HepG2 (cell line): Measurements from ENCODE around the gene THRB. TPM values are rescaled to one million over a fixed set of nuclear protein-coding genes. Genes with fewer than 3 reads are reported as not detected.

Experiments
- CCDC6 ChIP-seq: sonication (generic); formaldehyde crosslinking; IDR thresholded peaks from 2 replicates; pipeline ENCODE4 v1.8.1; 2022; ENCODE audit warnings: mild to moderate bottlenecking, missing genetic modification reagents, moderate library complexity
- DMAP1 ChIP-seq: IDR thresholded peaks from 2 replicates; pipeline ENCODE4 v1.6.1; 2016
- ERF ChIP-seq: IDR thresholded peaks from 2 replicates; pipeline ENCODE4 v1.6.1; 2018; ENCODE audit warnings: missing biosample characterization, missing genetic modification reagents
- HNF4A ChIP-seq: sonication (generic); formaldehyde crosslinking; IDR thresholded peaks from 2 replicates; pipeline ENCODE4 v1.4.0; 2020; ENCODE audit warnings: missing genetic modification reagents
- KAT7 ChIP-seq: IDR thresholded peaks from 2 replicates; pipeline ENCODE4 v1.6.1; 2018; ENCODE audit warnings: borderline replicate concordance, missing compliant biosample characterization
- MLLT10 ChIP-seq: sonication (generic); formaldehyde crosslinking; IDR thresholded peaks from 2 replicates; pipeline ENCODE4 v1.4.0; 2020; ENCODE audit warnings: missing genetic modification reagents
- PPARG ChIP-seq: conservative IDR thresholded peaks from 2 replicates; pipeline ENCODE4 v1.6.1; 2016; ENCODE audit warnings: missing biosample characterization, missing genetic modification reagents
- RBAK ChIP-seq: sonication (generic); formaldehyde crosslinking; IDR thresholded peaks from 2 replicates; pipeline ENCODE4 v1.5.1; 2020; ENCODE audit warnings: mild to moderate bottlenecking, missing genetic modification reagents
- SYNCRIP ChIP-seq: fragments of 200-400 bp; formaldehyde crosslinking; IDR thresholded peaks from 2 replicates; pipeline ENCODE4 v1.6.1; 2018; ENCODE audit warnings: mild to moderate bottlenecking, low read depth, low read length; ENCODE audit not compliant: insufficient read depth
- TCF12 ChIP-seq, 2 experiments: fragments of 450-650 bp in 1 of 2; sonication (generic) in 1 of 2; formaldehyde crosslinking in 1 of 2; IDR thresholded peaks; 2 replicates each; pipeline versions ENCODE4 v1.6.1 to v1.8.0; 2017 to 2022; ENCODE audit warnings: antibody characterized with exemption in 1 of 2, mild to moderate bottlenecking in 1 of 2, missing genetic modification reagents in 1 of 2, moderate library complexity in 1 of 2
- ZFP1 ChIP-seq: IDR thresholded peaks from 2 replicates; pipeline ENCODE4 v1.6.1; 2016
- ZFP36 ChIP-seq: fragments of 150-350 bp; IDR thresholded peaks from 2 replicates; pipeline ENCODE4 v1.6.1; 2018; ENCODE audit warnings: borderline replicate concordance, low read length, low read depth; ENCODE audit not compliant: partially characterized antibody
- ZNF615 ChIP-seq: sonication (generic); formaldehyde crosslinking; IDR thresholded peaks from 2 replicates; pipeline ENCODE4 v1.5.0; 2020; ENCODE audit warnings: mild to moderate bottlenecking, missing genetic modification reagents, borderline replicate concordance
- ZNF7 ChIP-seq: IDR thresholded peaks from 2 replicates; pipeline ENCODE4 v1.6.1; 2016; ENCODE audit warnings: missing biosample characterization, missing genetic modification reagents
- ZNF746 ChIP-seq: sonication (generic); formaldehyde crosslinking; IDR thresholded peaks from 2 replicates; pipeline ENCODE4 v1.8.0; 2022; ENCODE audit warnings: mild to moderate bottlenecking, missing genetic modification reagents
- ZNF776 ChIP-seq: sonication (generic); formaldehyde crosslinking; IDR thresholded peaks from 2 replicates; pipeline ENCODE4 v1.4.0; 2020; ENCODE audit warnings: mild to moderate bottlenecking, missing genetic modification reagents
- ZNF879 ChIP-seq: sonication (generic); formaldehyde crosslinking; IDR thresholded peaks from 2 replicates; pipeline ENCODE4 v1.8.1; 2023; ENCODE audit warnings: missing genetic modification reagents
- polyA plus RNA-seq, 8 experiments: library from polyadenylated mRNA; depleted of rRNA in 3 of 8; stranded (reverse) in 7 of 8; unstranded in 1 of 8; fragments of >200 nt; fragmentation: Illumina TruSeq in 4 of 8; extraction: Trizol in 4 of 8; gene quantifications; 2 replicates each; pipeline versions ENCODE4 v1.2.1 to v1.2.3, GENCODE V29; 2011 to 2016; ENCODE audit warnings: low read depth in 4 of 8, missing spikeins in 1 of 8, mixed read lengths in 1 of 8; ENCODE audit not compliant: insufficient read depth in 1 of 8
- total RNA-seq, 5 experiments: library from RNA; depleted of rRNA; stranded (reverse); fragments of >200 nt; fragmentation: Illumina TruSeq; extraction: Trizol; gene quantifications; 2 replicates each; pipeline ENCODE4 v1.2.3, GENCODE V29; 2016; ENCODE audit warnings: low read depth in 1 of 5
- TF ChIP-seq, protein P1 (sequence below): sonication (generic); formaldehyde crosslinking; IDR thresholded peaks from 2 replicates; pipeline ENCODE4 v1.4.0; 2020; ENCODE audit warnings: missing genetic modification reagents
- TF ChIP-seq, protein P2 (sequence below): sonication (generic); formaldehyde crosslinking; IDR thresholded peaks from 2 replicates; pipeline ENCODE4 v1.4.0; 2020; ENCODE audit warnings: missing genetic modification reagents, borderline replicate concordance
- TF ChIP-seq, protein P3 (sequence below): IDR thresholded peaks from 2 replicates; pipeline ENCODE4 v1.6.1; 2012; ENCODE audit warnings: low read depth, low read length, improper control_type of control experiment
- TF ChIP-seq, protein P4 (sequence below): sonication (generic); formaldehyde crosslinking; conservative IDR thresholded peaks from 2 replicates; pipeline ENCODE4 v1.8.0; 2022; ENCODE audit warnings: missing genetic modification reagents

The THRB gene
- total and polyA plus RNA-seq, 2 of the 13 experiments (the other 11 are each of a cell fraction or from before 2014, with no cell fraction given): 4.7 to 22.7 TPM

DNA sequence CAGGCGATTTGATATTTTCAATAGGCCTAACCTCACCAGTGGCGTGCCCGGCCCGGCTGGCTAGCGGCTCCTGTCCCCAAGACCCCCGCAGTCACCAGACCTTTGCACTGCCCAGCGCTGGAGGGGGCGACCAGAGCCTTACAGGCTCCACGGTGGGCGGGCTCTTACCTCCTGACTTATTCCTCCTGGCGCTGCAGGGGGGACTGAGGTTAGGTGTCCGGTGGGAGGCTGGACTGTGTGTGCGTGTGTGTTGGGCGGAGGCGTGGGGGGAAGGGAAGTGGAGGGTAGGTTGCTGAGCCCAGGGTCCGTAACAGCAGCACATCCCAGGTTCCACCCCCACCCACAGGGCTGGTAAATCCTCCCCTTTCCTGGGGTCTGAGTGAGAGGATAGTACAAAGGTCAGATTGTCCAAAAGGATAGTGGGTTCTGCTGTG lies 27.5 kb upstream of the THRB start (continued):
- TF ChIP-seq, protein P1, sequence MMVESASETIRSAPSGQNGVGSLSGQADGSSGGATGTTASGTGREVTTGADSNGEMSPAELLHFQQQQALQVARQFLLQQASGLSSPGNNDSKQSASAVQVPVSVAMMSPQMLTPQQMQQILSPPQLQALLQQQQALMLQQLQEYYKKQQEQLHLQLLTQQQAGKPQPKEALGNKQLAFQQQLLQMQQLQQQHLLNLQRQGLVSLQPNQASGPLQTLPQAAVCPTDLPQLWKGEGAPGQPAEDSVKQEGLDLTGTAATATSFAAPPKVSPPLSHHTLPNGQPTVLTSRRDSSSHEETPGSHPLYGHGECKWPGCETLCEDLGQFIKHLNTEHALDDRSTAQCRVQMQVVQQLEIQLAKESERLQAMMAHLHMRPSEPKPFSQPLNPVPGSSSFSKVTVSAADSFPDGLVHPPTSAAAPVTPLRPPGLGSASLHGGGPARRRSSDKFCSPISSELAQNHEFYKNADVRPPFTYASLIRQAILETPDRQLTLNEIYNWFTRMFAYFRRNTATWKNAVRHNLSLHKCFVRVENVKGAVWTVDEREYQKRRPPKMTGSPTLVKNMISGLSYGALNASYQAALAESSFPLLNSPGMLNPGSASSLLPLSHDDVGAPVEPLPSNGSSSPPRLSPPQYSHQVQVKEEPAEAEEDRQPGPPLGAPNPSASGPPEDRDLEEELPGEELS (CRISPR knock-in tag): peak; percentile 69
- peak; percentile 14; the same call in 1 of the 2 replicates for TF ChIP-seq ZNF776
- no peak for TF ChIP-seq KAT7
- TF ChIP-seq ZNF615 (CRISPR knock-in tag): no peak
- no peak; the same call in 1 of the 2 replicates for TF ChIP-seq RBAK (CRISPR knock-in tag)
- TF ChIP-seq, protein P2, sequence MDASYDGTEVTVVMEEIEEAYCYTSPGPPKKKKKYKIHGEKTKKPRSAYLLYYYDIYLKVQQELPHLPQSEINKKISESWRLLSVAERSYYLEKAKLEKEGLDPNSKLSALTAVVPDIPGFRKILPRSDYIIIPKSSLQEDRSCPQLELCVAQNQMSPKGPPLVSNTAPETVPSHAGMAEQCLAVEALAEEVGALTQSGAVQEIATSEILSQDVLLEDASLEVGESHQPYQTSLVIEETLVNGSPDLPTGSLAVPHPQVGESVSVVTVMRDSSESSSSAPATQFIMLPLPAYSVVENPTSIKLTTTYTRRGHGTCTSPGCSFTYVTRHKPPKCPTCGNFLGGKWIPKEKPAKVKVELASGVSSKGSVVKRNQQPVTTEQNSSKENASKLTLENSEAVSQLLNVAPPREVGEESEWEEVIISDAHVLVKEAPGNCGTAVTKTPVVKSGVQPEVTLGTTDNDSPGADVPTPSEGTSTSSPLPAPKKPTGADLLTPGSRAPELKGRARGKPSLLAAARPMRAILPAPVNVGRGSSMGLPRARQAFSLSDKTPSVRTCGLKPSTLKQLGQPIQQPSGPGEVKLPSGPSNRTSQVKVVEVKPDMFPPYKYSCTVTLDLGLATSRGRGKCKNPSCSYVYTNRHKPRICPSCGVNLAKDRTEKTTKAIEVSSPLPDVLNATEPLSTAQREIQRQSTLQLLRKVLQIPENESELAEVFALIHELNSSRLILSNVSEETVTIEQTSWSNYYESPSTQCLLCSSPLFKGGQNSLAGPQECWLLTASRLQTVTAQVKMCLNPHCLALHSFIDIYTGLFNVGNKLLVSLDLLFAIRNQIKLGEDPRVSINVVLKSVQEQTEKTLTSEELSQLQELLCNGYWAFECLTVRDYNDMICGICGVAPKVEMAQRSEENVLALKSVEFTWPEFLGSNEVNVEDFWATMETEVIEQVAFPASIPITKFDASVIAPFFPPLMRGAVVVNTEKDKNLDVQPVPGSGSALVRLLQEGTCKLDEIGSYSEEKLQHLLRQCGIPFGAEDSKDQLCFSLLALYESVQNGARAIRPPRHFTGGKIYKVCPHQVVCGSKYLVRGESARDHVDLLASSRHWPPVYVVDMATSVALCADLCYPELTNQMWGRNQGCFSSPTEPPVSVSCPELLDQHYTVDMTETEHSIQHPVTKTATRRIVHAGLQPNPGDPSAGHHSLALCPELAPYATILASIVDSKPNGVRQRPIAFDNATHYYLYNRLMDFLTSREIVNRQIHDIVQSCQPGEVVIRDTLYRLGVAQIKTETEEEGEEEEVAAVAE: no peak
- TF ChIP-seq HNF4A (CRISPR knock-in tag): peak; percentile 87
- no peak for TF ChIP-seq ZNF7 (CRISPR knock-in tag)
- TF ChIP-seq ZNF746: peak; percentile 16; the same call in 1 of the 2 replicates
- no peak for TF ChIP-seq TCF12 (IDR thresholded peaks at IDR 0.05)
- TF ChIP-seq TCF12 (CRISPR knock-in tag; IDR thresholded peaks at IDR 0.05): no peak
- TF ChIP-seq ZFP1 (CRISPR knock-in tag): no peak
- peak; percentile 54; the same call in 1 of the 2 replicates for TF ChIP-seq ERF (CRISPR knock-in tag)
- no peak for TF ChIP-seq PPARG (CRISPR knock-in tag)
- TF ChIP-seq DMAP1: peak; percentile 17; the same call in 1 of the 2 replicates
- TF ChIP-seq, protein P3, sequence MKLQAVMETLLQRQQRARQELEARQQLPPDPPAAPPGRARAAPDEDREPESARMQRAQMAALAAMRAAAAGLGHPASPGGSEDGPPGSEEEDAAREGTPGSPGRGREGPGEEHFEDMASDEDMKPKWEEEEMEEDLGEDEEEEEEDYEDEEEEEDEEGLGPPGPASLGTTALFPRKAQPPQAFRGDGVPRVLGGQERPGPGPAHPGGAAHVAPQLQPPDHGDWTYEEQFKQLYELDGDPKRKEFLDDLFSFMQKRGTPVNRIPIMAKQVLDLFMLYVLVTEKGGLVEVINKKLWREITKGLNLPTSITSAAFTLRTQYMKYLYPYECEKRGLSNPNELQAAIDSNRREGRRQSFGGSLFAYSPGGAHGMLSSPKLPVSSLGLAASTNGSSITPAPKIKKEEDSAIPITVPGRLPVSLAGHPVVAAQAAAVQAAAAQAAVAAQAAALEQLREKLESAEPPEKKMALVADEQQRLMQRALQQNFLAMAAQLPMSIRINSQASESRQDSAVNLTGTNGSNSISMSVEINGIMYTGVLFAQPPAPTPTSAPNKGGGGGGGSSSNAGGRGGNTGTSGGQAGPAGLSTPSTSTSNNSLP: 0 out of 2 replicates have a peak, but pooled peaks have one; percentile 4
- TF ChIP-seq SYNCRIP: no peak
- no peak for TF ChIP-seq MLLT10 (CRISPR knock-in tag)
- TF ChIP-seq ZNF879: no peak
- TF ChIP-seq, protein P4, sequence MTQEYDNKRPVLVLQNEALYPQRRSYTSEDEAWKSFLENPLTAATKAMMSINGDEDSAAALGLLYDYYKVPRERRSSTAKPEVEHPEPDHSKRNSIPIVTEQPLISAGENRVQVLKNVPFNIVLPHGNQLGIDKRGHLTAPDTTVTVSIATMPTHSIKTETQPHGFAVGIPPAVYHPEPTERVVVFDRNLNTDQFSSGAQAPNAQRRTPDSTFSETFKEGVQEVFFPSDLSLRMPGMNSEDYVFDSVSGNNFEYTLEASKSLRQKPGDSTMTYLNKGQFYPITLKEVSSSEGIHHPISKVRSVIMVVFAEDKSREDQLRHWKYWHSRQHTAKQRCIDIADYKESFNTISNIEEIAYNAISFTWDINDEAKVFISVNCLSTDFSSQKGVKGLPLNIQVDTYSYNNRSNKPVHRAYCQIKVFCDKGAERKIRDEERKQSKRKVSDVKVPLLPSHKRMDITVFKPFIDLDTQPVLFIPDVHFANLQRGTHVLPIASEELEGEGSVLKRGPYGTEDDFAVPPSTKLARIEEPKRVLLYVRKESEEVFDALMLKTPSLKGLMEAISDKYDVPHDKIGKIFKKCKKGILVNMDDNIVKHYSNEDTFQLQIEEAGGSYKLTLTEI: no peak
- TF ChIP-seq ZFP36: no peak
- no peak for TF ChIP-seq CCDC6
